AG20443 (cell line): ENCODE measurements around the gene ZBTB16.
A peak's percentile ranks its signal among the peaks of the same experiment; 100 is the strongest.

Experiments used
- DNase-seq: peaks from one replicate; pipeline ENCODE4 v3.0.0; 2012; ENCODE audit warnings: low spot score, mixed read lengths

ZBTB16 gene, protein sequence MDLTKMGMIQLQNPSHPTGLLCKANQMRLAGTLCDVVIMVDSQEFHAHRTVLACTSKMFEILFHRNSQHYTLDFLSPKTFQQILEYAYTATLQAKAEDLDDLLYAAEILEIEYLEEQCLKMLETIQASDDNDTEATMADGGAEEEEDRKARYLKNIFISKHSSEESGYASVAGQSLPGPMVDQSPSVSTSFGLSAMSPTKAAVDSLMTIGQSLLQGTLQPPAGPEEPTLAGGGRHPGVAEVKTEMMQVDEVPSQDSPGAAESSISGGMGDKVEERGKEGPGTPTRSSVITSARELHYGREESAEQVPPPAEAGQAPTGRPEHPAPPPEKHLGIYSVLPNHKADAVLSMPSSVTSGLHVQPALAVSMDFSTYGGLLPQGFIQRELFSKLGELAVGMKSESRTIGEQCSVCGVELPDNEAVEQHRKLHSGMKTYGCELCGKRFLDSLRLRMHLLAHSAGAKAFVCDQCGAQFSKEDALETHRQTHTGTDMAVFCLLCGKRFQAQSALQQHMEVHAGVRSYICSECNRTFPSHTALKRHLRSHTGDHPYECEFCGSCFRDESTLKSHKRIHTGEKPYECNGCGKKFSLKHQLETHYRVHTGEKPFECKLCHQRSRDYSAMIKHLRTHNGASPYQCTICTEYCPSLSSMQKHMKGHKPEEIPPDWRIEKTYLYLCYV

DNA sequence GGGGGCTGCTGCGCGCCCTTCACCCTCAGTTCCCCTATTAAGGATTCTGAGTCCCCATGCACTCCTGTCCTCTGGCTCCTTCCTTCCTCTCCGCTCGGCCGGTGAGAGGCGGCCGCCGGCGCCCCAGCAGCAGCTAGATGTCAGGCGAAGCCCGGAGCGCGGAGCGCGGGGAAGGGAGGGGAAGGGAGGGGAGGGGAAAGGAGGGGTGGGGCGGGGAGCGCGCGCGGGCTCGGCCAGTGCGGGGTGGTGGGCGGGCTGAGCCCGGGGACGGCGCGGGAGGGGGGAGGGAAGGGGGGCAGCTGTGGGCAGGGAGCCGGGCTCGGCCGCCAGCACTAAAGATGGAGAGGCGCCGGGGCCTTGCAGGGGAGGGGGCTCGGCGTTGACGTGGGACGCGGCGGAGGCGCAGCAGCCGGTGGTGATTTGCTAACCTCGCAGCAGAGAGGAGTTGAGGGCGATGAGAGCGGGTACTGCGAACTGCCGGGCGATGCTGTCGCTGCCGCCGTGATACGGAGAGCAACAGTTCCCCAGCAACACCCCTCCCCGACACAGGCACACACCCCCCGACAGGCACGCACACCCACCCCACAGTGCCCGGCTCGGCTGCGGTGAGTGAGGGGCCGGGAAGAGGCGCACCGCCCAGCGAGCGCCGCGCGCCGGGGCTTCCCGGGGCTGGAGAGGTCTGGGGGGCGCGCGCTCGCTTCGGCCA lies at the start of gene ZBTB16:
Gene ZBTB16 (plus strand): TSS at position 434 of the 706 bp plus-strand sequence. CDS start 3,590 bp downstream, outside the sequence.
- DNase-seq: peak; percentile 34

DNA sequence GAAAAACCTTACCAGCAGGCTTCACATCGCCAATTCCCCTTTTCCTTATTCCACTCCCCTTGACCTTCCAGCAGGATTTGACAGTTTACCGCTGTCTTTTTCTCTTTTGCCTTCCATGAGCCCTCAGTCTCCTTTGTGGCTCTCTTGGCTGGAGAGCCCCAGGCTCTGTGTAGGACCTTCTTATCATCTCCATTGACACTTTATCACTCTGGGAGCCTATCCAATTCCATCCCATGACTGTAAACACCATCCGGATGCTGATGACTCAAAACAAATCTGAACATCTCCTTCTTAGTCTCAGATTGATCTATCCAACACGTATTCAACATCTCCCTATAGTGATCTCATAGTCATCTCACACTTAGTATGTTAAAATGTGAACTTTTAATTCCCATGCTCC lies 48.6 kb upstream of the ZBTB16 start:
- DNase-seq: no peak

DNA sequence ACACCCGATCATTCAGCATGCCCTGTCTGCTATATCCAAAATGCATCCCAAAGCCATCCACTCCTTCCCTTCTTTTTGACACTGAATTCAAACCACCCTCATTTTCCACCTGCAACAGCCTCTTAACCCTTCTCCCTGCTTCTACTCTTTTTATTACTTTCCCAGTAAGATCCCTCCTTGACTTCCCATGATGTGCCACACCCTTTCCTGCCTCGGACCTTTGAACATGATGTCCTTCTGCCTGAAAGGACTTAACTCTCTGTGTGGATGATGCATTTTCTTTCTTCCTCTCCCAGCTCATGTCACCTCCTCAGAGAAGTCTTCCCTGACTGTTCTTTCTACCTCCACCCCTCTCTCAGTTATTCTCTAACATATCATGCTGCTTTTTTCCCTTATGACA lies 48.1 kb upstream of the ZBTB16 start:
- no peak for DNase-seq

DNA sequence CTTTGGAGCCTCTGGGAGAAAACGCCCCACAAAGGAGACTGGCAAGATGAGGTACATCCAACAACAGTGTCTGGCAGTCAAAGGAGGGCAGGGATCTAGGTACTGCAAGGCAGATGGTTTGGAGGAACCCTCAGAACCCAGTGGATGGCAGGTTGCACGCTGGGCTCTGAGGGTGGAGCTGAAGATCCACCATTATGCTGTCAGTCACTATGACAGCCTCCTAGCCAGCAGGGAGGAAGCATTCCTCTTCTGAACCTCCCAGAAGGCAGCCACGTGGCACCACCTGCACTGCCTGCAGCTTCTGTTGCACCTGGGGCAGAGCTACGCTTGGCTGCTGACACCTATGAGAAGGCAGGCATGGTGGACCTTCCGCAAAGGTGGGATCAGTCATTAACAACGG lies 44.4 kb upstream of the ZBTB16 start:
- DNase-seq: no peak

DNA sequence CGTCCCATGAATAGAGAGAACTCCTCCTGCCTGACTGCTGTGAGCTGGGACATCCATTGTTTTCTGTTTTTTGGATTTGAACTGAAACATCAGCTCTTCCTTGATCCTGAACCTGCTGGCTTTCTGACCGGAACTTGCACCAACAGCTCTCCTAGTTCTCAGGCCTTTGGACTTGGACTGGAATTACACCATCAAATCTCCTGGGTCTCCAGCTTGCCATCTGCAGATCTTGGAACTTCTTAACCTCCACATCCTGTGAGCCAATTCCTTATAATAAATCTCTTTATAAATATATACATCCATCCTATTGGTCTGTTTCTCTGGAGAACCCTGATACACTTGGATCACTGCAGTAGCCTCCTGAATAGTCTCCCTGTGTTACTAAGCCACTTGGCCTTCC lies 42.5 kb upstream of the ZBTB16 start:
- DNase-seq: no peak

DNA sequence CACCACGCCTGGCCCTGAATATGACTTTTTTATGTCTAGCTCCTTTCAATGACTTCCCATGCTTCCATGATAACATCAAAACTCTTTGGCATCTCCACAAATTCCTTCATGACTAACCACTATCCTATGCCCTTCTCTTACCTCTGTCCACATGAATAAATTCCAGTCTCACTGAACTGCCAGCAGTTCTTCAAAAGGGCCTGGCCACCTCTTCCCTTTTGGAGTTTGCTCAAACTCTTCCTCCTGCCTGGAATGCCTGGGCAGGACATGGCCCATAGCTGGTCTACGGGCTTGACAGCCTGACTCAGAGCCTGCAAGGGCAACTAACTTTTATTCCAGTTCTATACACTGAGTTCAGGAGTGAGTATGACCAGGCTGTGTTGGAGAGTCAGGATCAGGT lies 41.8 kb upstream of the ZBTB16 start:
- no peak for DNase-seq

DNA sequence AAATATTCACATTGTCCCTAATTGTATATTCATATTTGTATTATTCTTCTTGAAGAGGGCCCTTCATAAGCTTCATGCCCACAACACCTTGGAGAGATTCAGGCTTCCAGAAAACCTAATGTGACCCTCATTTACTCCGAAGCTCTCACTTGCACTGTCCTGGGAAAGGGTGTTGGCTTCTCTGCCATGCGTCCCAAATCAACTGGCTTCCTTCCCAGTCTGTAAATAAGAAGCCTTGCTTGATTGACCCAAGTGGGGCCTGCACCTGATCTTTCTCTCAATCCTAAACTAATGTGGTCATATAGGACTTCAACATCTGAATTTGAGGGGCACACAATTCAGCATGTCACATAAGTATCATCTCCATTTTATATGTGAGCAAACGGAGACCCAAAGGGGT lies 40.5 kb upstream of the ZBTB16 start:
- DNase-seq: no peak

DNA sequence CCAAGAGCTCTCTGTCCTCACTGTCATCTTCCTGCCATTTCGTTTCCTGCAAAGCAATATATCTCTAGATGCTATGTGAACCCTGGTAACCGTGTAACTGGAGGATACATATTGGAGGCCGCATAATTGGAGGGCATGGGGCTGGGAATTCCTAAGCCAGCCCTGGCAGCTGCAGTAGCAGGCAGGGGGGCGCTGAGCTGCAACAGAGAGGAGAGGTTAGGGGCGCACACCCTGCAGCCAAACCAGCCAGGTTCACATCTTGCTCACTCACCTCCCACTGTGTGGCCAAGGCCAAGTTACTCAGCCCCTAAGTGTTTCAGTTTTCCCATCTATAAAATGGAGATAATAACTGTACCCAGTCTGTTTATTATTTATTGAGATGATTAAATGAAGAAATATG lies 39.9 kb upstream of the ZBTB16 start:
- DNase-seq: no peak

DNA sequence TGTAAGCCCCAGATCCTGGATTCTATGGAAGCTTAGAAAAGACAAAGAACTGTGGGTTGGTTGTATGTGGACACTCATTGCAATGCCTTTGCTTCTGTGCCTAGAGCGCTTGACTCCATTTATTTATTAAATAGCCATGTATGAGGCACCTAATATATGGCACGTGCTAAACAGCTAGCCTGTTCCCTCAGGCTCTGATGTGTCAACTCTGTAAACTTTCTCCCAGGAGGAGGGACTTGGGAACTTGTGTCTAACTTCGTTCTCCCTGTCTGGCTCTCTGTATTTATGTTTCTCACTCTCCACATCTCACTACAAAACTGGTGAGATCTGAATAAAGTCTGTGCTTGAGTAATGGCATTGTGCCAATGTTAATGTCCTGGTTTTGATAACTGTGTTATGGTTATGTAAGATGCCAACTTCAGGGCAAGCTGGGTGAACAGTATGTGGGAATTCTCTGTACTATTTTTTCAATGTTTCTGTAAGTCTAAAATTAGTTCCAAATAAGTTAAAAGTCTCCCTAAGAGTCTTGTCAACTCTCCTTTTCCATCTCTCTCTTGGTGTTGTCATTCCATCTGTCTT lies 34.1 kb upstream of the ZBTB16 start:
- no peak for DNase-seq

DNA sequence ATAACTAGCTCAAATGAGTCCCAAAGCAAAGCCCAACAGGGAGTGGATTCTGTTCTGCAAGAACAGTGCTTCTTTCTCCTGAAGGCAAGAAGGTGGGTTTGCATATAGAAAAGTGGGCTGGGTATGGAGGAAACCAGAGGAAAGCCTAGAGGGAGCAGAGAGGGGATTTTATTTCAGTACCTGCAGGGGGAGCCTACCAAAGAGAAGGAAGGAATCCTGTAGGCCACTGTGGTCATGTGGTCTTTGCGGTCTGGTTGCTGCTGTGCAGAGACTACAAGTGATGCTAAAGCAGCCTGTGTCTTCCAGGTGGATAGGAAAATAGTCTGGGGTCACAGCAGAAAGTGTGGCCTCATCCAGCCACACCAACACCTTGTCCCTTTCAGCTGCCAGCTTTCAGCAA lies 33.2 kb upstream of the ZBTB16 start:
- DNase-seq: no peak

DNA sequence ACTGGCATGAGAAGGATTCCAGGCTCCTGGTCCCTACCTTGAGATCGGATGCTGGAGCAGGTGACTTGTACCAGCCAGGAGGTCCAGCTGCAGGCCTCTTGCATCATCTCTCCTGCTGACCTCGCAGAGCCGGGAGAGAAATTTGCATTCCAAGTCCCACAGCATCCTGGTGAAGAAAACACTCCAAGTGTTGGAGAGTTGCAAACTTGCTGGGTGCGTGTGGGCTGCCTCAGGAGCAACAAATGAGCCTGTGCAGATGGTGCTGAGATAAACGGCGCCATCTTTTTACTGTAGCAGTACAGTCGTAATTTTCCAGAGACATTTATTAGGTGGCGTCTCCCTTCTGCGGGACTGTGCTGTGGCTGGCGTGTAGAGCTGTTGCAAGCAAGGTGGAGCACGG lies 32.1 kb upstream of the ZBTB16 start:
- DNase-seq: no peak

DNA sequence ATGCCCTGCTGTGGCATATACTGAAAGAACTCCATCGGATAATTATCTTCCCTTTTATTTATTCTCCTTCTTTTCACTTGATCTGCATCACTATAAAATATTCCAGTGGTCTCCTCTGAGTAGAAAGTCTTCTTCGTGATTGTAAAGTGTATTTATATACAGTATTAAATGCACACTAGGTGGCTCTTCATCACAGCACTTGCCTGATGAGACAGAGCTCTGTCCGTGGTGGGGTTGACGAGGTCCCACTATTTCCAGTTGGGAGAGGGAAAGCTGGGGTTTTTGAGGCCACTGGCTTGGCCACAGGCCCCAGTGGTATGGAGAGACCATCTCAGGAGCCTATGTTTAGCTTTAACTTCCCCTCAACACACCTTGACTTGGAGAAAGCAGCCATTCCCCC lies 31.6 kb upstream of the ZBTB16 start:
- DNase-seq: no peak

DNA sequence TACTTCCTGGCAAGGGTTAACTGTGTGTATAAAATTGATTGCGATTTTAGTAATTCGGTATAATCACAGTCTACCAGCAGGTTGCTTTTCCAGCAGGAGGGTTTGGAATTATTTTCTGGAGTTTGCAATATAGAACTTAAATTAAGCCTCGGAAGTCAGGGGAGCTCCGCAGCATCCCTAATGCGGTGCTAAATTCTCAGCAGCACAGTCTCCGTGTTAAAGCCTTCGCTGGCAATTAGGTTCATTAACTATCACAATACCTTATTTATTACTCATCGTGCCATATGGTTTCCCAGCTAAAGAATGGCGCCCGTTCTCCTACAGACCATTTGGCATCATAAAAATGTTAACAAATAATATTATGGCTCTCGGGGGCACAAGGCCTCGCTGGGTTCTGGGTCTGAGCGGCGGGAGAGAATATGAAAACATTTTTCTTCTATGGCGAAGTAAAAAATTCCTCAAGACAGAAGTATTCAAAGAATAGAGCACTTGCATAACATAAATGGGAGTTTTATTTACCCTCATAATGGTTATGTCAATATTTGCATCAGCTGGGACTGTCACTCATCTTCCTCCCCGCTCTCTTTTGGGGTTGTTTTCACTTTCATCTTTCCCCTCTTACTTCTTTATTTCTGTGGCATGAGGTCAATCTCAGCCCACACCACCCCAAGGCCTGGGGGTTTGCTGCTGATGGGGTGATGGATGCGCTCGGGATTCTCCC lies 28.1 kb upstream of the ZBTB16 start:
- no peak for DNase-seq

DNA sequence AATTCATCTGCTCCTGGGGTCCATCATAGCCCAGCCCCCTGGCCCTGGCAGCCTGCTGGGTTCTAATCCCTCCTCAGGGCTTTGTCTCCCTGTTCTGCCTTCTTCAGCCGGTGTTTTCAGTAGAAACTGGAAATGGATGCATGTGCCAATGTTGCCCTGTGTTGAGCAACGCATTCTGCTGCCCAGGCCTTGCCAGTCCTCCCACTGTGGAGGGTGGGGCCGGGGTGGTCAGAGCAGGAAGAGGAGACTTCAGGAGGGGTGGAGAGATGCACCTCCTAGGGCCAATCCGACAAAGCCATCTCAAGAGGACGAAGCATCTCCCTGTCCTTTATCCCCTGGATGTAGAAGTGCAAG lies 27.6 kb upstream of the ZBTB16 start:
- DNase-seq: no peak

DNA sequence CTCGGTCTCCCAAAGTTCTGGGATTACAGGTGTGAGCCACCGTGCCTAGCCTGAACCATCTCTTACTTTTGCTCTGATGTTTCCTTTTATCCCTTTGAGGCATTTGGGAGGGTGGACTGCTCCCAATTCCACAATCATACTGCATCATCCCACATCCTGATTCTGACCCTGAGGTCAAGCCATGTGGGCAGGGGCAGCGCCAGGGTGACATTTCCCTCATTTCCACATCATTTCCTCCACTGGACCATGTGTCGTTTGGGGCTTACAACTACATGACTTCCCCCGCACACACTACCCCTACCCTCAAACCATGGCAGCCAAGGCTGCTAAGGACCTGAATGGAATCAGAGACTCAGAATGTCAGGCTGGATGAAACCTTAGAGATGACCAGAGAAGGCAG lies 26.4 kb upstream of the ZBTB16 start:
- no peak for DNase-seq

DNA sequence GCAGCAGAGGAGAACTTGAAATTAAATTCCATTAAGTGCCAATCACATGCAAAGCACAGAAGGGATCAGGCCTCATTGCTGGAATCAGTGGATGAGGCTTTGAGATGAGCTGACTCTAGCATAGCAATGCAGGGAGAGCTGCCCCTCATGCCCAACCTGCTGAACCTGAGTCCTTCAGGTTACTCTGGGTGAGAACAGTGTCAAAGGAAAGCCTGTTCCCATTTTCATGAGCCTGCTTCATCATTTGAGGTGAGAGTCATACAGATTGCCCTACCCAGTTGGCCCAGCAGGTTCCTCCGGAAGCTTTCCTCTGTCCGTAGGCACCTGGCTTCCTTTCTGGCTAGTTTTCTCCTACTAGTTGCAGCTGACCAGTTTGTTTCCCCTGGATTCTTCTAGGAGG lies 25.9 kb upstream of the ZBTB16 start:
- no peak for DNase-seq

DNA sequence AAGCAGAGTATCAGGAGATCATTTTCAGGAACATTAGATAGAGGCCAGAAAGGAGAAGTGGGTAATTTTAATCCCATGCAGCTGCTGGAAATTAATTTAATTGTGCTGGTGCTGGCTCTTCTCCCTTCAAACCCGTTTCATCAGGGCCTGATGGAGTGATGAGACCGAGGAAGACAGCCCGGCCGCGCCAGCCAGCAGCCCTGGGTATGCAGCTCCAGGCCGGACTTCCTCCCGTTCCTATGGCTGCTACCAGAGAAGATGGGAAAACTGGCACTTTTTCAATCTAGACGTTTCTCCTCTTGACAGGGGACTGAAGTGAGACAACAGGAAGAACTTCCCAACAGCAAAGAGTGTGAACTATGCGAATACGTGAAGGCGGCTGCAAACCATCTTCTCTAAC lies 24.6 kb upstream of the ZBTB16 start:
- DNase-seq: no peak

DNA sequence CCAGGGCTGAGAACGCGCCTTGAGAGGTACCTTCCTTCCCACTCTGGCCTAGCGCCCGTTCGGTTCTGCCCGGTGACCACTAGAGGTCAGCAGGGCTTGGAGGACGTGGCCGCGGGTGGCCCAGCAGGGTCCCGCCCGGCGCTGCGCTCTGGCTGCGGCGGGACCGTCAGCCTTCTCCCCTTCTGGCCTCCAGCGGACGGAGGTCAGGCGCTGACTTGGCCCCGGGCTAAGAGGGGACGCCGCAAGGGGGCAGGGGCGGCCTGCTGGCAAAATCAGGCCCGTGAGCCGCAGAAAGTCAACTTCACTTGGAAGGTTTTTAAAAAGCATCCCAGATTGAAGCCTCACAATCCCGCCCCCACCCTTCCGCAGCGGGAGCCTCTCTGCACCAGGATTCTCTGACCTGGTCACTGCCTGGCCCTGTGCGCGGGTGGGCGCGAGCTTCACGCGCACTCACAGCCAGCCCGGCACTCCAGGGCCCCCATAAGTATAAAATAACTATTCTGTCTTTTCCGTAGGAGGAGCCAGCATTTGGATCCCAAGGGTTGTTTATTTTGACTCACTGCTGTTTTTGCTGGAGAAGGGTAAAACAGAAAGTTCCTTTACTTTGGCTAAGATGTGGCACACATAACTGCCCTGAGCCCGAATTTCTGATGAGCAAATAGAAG lies 23.2 kb upstream of the ZBTB16 start:
- peak; percentile 89 for DNase-seq

DNA sequence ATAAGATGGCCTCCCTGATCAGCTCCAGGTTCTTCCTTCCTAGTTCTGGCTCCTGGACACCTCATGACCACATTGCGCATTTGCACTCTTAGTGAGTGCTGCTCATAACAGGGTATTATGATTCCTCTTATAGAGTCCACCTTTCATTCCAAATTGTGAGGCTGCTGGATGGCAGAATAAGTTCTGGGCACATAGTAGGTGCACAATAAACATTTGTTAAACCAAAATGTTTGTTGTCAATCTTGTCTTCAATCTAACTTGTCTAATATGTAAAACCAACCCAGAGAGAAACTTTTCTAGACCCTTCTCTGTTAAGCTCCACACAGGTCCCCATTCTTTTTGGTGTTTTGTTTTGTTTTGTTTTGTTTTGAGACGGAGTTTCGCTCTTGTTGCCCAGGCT lies 22.6 kb upstream of the ZBTB16 start:
- no peak for DNase-seq

DNA sequence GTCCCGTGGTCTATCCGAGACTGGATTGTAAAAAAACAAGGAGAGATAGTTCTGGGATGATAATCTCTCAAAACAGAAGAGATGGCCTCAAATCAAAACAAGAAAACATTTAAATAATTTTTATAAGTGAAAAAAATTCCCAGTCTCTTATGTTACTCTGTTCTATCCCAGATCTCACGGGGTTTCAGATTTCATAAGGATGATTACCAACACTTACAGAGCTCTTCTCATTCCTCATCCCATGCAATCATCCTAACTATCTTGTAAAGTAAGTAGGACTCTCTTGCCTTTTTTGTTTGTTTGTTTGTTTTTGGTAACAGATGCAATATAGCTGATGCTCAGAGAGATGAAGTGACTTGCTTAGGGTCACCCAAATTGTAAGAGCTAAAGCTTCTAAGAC lies 20.0 kb upstream of the ZBTB16 start:
- DNase-seq: no peak

DNA sequence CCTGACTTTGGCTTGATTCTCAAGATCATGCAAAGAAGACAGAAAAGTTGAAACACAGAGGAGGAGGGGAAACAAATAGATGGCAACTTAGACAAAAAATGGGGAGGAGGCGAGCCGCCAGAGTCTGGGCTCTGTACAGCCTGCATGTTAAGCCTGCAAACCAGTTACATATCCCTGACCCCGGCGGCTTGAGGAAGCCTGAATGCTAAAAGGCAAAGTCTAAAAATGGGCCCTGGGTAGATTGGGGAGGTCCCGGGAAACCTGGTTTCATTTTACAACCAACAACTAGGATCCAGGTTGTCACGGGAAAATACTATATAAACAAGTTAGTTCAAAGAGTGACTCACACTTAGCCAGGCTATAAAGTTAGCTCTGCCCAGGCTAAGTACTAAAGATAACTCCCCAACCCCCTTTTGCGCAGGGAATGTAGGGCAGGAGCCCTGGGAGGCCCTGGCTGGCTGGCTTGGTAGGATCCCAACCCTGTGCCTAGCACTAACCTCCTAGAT lies 18.8 kb upstream of the ZBTB16 start:
- no peak for DNase-seq
